ENCODE results near the gene PDGFRA.

DNA sequence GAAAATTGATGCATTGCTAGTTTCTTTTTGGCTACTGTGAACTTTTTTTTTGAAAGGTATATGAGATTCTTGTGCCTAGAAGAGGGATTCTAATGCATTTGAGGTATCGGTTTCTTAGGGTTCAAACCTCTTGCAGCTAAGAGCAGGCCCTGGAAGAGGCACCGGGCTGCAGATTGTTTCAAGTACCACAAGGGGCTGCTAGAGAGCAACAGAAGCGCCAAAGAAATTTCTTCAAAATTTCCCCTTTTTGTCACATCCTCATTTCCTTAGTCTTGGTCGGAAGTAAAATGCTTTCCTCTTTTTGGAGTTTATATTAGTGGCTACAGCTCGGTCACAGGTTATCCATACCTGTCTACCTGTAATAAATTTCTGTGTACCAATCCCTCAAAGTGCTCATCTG, 89.8 kb downstream of the PDGFRA start:
- no peak for TF ChIP-seq POLR2A (IDR thresholded peaks at IDR 0.05; ENCODE audit: borderline replicate concordance, extremely low read depth, insufficient read depth, insufficient read length)
- TF ChIP-seq, protein P1, sequence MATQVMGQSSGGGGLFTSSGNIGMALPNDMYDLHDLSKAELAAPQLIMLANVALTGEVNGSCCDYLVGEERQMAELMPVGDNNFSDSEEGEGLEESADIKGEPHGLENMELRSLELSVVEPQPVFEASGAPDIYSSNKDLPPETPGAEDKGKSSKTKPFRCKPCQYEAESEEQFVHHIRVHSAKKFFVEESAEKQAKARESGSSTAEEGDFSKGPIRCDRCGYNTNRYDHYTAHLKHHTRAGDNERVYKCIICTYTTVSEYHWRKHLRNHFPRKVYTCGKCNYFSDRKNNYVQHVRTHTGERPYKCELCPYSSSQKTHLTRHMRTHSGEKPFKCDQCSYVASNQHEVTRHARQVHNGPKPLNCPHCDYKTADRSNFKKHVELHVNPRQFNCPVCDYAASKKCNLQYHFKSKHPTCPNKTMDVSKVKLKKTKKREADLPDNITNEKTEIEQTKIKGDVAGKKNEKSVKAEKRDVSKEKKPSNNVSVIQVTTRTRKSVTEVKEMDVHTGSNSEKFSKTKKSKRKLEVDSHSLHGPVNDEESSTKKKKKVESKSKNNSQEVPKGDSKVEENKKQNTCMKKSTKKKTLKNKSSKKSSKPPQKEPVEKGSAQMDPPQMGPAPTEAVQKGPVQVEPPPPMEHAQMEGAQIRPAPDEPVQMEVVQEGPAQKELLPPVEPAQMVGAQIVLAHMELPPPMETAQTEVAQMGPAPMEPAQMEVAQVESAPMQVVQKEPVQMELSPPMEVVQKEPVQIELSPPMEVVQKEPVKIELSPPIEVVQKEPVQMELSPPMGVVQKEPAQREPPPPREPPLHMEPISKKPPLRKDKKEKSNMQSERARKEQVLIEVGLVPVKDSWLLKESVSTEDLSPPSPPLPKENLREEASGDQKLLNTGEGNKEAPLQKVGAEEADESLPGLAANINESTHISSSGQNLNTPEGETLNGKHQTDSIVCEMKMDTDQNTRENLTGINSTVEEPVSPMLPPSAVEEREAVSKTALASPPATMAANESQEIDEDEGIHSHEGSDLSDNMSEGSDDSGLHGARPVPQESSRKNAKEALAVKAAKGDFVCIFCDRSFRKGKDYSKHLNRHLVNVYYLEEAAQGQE (IDR thresholded peaks at IDR 0.05; ENCODE audit: low read depth), result no peak
- peak; percentile 35 to 92 (median 88); a peak in 5 of 6 replicates for TF ChIP-seq CTCF (IDR thresholded peaks at IDR 0.05 in 2 of 3, conservative IDR thresholded peaks at IDR 0.05 in 1 of 3; ENCODE audit: borderline replicate concordance in 1 of 3, insufficient read depth in 1 of 3, low read depth in 2 of 3, low read length in 2 of 3)
- TF ChIP-seq CBX3 (IDR thresholded peaks at IDR 0.05; ENCODE audit: low read depth), result no peak
- TF ChIP-seq SRF (IDR thresholded peaks at IDR 0.05; ENCODE audit: low read depth), result no peak
